Nephron progenitor cell (in vitro differentiated cells): Measurements from ENCODE around the gene CPTP.
A peak's percentile ranks its signal among the peaks of the same experiment; 100 is the strongest.

Experiments used
- DNase-seq: peaks from one replicate; pipeline ENCODE4 v3.0.0; 2021
- H3K27ac Mint-ChIP-seq: 2 replicates; pipeline ENCODE4 v1.8.0; 2021; ENCODE audit warnings: mild to moderate bottlenecking, moderate library complexity, mixed read lengths
- H3K27me3 Mint-ChIP-seq: 2 replicates; pipeline ENCODE4 v1.8.0; 2021; ENCODE audit warnings: mild to moderate bottlenecking, low read depth, mixed read lengths; ENCODE audit not compliant: poor library complexity
- H3K36me3 Mint-ChIP-seq: 2 replicates; pipeline ENCODE4 v1.8.0; 2021; ENCODE audit warnings: low read depth, mixed read lengths
- H3K4me1 Mint-ChIP-seq: 2 replicates; pipeline ENCODE4 v1.8.0; 2021; ENCODE audit warnings: mixed read lengths
- H3K4me3 Mint-ChIP-seq: 2 replicates; pipeline ENCODE4 v1.8.0; 2021; ENCODE audit warnings: mild to moderate bottlenecking, moderate library complexity, mixed read lengths
- H3K9me3 Mint-ChIP-seq: 2 replicates; pipeline ENCODE4 v1.8.0; 2021; ENCODE audit warnings: mild to moderate bottlenecking, moderate library complexity, mixed read lengths
- TF ChIP-seq, protein P1 (sequence below): fragments of 200-600 bp; sonication (generic); IDR thresholded peaks from 2 replicates; pipeline ENCODE4 v1.5.0; 2021; ENCODE audit warnings: antibody characterized with exemption

Gene CPTP

DNA sequence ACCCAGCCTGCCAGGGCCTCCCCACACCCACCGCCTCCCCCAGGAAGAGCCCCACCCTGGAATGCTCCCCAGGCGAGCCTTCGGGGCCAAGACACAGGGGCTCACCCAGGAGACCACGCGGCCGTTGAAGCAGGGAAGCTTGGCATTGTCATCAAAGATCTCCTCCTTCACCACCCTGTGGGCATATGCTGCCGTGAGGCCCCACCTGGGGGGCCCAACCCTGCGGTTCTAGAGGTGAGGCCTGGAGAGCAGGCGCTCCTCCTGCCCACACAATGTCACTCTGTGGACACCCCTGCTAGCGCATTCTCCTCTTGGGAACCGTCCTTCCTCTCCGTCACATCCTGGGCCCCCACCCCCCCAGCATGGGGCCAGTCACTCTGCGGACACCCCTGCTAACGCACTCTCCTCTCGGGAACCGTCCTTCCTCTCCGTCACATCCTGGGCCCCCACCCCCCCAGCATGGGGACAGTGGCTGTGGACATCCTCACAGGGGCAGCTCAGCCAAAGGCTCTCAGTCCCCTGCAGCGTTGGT, 18.0 kb downstream of the CPTP start:
- TF ChIP-seq, protein P1, sequence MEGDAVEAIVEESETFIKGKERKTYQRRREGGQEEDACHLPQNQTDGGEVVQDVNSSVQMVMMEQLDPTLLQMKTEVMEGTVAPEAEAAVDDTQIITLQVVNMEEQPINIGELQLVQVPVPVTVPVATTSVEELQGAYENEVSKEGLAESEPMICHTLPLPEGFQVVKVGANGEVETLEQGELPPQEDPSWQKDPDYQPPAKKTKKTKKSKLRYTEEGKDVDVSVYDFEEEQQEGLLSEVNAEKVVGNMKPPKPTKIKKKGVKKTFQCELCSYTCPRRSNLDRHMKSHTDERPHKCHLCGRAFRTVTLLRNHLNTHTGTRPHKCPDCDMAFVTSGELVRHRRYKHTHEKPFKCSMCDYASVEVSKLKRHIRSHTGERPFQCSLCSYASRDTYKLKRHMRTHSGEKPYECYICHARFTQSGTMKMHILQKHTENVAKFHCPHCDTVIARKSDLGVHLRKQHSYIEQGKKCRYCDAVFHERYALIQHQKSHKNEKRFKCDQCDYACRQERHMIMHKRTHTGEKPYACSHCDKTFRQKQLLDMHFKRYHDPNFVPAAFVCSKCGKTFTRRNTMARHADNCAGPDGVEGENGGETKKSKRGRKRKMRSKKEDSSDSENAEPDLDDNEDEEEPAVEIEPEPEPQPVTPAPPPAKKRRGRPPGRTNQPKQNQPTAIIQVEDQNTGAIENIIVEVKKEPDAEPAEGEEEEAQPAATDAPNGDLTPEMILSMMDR: no peak
- H3K36me3 Mint-ChIP-seq: peaks cover 12% of the 10 kb centered on the region
- H3K4me3 Mint-ChIP-seq: no peak overlapping the region
- no peaks in the 10 kb centered on the region for H3K27me3 Mint-ChIP-seq
- H3K27ac Mint-ChIP-seq: no peak overlapping the region
- H3K9me3 Mint-ChIP-seq: no peaks in the 10 kb centered on the region
- H3K4me1 Mint-ChIP-seq: peaks cover 13% of the 10 kb centered on the region
- DNase-seq: no peak

DNA sequence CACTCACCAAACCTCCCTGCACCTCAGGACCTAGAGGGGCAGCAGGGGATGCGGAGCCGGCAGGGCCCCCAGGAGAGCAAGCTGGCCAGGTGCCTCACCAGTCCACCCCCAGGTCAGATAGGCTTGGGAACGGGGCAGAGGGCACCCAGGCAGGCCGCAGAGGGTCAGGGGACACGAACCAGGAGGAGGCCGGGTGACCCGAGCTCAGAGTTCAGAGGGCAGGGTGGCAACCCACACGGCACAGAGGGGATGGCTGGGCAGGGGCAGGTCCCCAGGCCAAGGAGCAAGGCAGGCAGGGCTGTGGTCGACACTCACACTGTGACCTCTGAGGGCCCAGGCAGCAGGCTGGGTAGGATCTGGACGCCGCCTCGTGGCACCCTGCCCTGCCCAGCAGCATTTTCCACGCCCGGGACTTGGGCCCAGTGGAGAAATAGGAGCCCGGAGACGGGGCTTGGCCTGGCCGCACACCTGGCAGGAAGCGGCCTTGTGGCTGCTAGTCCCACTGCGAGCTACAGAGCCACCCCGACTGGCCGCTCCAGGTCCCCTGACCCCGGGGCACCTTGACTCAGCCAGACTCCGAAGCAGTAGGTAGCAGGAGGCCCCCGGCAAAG, 19.3 kb downstream of the CPTP start:
- Mint-ChIP-seq H3K4me1 (peaks cover 19% of the 10 kb centered on the region), H3K4me3 (no peak overlapping the region), H3K36me3 (peaks cover 12% of the 10 kb centered on the region), H3K27ac (no peak overlapping the region), H3K27me3 (no peaks in the 10 kb centered on the region), H3K9me3 (no peaks in the 10 kb centered on the region)
- TF ChIP-seq, protein P1: no peak
- no peak for DNase-seq

DNA sequence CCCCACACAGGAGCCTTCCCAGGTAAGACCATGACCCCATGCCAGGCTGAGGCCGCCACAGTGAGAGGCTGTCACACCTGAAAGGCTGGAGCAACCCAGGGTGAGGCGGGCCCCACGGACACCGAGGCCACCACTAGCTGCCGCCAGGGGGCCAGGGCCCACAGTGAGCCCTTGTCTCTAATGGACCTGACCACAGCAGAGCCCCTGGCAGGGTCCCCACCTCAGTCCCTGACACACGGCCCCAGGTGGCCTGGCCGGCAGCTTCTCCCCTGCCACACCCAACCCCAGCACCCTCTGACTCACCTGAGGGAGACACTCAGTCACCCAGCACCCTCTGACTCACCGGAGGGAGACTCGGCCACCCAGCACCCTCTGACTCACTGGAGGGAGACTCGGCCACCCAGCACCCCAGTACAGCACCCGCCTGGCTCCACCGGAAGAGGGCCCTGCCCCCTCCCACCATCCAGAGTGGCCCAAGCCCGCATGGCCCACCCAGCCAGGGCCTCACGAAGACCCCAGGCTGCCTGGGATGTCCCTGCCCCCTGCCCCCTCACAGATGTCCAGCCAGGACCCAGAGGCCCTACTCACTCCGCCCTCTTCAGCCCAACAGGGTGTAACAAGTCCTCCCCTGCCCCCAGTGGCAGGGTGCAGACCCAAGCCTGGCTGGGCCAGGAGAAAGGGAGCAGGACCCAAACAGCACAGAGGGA, 20.2 kb downstream of the CPTP start:
- H3K36me3 Mint-ChIP-seq: peaks cover 12% of the 10 kb centered on the region
- TF ChIP-seq, protein P1: peak; percentile 56
- DNase-seq: peak; percentile 64
- H3K27me3 Mint-ChIP-seq: no peaks in the 10 kb centered on the region
- H3K4me3 Mint-ChIP-seq: no peak overlapping the region
- H3K27ac Mint-ChIP-seq: no peak overlapping the region
- no peaks in the 10 kb centered on the region for H3K9me3 Mint-ChIP-seq
- H3K4me1 Mint-ChIP-seq: peaks cover 19% of the 10 kb centered on the region

DNA sequence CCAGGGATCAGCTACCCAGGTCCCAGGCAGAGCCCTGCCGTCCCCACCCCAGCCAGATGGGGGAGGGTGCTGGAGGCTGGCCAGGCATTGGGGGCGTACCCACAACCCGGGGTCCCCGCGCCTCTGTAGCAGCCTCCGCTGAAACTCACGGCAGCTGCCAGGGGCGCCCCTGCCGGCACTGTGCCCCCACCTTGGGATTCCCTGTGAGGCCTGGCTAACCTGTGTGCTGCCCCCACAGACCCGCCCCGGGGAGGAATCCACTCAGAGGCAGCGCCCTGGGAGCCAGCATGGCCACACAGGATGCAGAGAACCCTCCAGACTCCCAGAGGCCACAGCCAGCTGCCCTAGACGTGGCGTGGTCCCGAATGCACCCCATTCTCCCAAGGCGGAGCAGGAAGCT, 20.8 kb downstream of the CPTP start:
- no peak overlapping the region for H3K27ac Mint-ChIP-seq
- H3K27me3 Mint-ChIP-seq: no peaks in the 10 kb centered on the region
- no peaks in the 10 kb centered on the region for H3K9me3 Mint-ChIP-seq
- H3K4me3 Mint-ChIP-seq: no peak overlapping the region
- DNase-seq: no peak
- TF ChIP-seq, protein P1: no peak
- peaks cover 19% of the 10 kb centered on the region for H3K4me1 Mint-ChIP-seq
- H3K36me3 Mint-ChIP-seq: peaks cover 10% of the 10 kb centered on the region

DNA sequence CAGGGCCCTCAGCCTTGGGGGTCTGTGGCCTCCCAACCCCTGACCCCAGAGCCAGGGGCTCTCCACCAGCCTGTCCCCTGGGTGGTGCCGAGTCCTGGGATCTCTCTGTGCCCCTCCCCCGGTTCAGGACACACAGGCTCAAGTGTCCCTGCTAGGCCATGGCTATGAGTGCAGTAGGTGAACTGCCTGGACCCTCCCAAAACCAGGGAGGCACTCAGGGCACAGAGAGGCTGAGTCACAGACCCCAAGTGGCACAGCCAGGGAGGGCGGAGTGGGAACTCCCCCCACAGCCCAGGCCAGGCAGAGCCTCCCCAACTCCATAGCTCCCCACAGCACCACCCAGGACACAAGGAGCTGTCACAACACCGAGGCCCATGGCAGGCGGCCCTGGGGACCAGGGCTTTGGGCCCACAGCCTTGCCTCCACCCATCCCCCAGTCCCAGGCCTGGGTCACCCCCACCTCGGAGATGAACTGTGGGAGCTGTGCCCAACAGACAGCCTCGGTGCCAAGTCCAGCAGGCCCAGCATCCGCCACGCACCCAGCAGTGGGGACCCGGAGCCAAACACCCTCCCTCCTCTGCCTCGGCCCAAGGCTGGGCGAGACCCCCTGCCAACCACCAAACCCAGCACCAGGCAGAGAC, 21.4 kb downstream of the CPTP start:
- no peaks in the 10 kb centered on the region for H3K27me3 Mint-ChIP-seq
- DNase-seq: no peak
- H3K4me1 Mint-ChIP-seq: peaks cover 19% of the 10 kb centered on the region
- H3K9me3 Mint-ChIP-seq: no peaks in the 10 kb centered on the region
- peaks cover 5% of the 10 kb centered on the region for H3K36me3 Mint-ChIP-seq
- no peak overlapping the region for H3K4me3 Mint-ChIP-seq
- TF ChIP-seq, protein P1: no peak
- no peak overlapping the region for H3K27ac Mint-ChIP-seq
